ENCODE results near the gene TBC1D9. TPM values are rescaled to one million over a fixed set of nuclear protein-coding genes. Genes with fewer than 3 reads are reported as not detected.

The TBC1D9 gene
- polyA plus RNA-seq, 1 donor = 13.8 TPM

- no peak for DNase-seq (ENCODE audit: low read depth)
These were observed 35.5 kb downstream of the TBC1D9 start for GRCh38 chr4:140720387-140721304.

- no peak for DNase-seq (ENCODE audit: low read depth)
These were observed 36.5 kb downstream of the TBC1D9 start for GRCh38 chr4:140719686-140720085.

- DNase-seq (ENCODE audit: low read depth) = no peak
These were observed 37.2 kb downstream of the TBC1D9 start for GRCh38 chr4:140719022-140719421.

GRCh38 chr4:140718241-140718952 lies 37.8 kb downstream of the TBC1D9 start:
- DNase-seq (ENCODE audit: low read depth) = no peak

GRCh38 chr4:140717313-140717712 lies 38.9 kb downstream of the TBC1D9 start:
- no peak for DNase-seq (ENCODE audit: low read depth)

GRCh38 chr4:140715119-140715518 lies 41.1 kb downstream of the TBC1D9 start:
- DNase-seq (ENCODE audit: low read depth) = no peak

GRCh38 chr4:140711910-140712309 lies 44.3 kb downstream of the TBC1D9 start:
- DNase-seq (ENCODE audit: low read depth) = no peak

GRCh38 chr4:140710908-140711622 lies 45.1 kb downstream of the TBC1D9 start:
- DNase-seq (ENCODE audit: low read depth) = no peak

GRCh38 chr4:140707325-140707724 lies 48.9 kb downstream of the TBC1D9 start:
- no peak for DNase-seq (ENCODE audit: low read depth)

GRCh38 chr4:140706665-140707064 lies 49.5 kb downstream of the TBC1D9 start:
- DNase-seq (ENCODE audit: low read depth) = no peak

GRCh38 chr4:140706276-140706625 lies 49.9 kb downstream of the TBC1D9 start:
- DNase-seq (ENCODE audit: low read depth) = no peak

GRCh38 chr4:140705625-140706275 lies 50.4 kb downstream of the TBC1D9 start:
- no peak for DNase-seq (ENCODE audit: low read depth)

GRCh38 chr4:140704964-140705363 lies 51.2 kb downstream of the TBC1D9 start:
- no peak for DNase-seq (ENCODE audit: low read depth)

- DNase-seq (ENCODE audit: low read depth) = no peak
These were observed 51.7 kb downstream of the TBC1D9 start for GRCh38 chr4:140704392-140704960.

GRCh38 chr4:140703463-140703862 lies 52.7 kb downstream of the TBC1D9 start:
- no peak for DNase-seq (ENCODE audit: low read depth)

- DNase-seq (ENCODE audit: low read depth) = no peak
These were observed 54.0 kb downstream of the TBC1D9 start for GRCh38 chr4:140702096-140702757.

GRCh38 chr4:140701071-140701470 lies 55.1 kb downstream of the TBC1D9 start:
- DNase-seq (ENCODE audit: low read depth) = no peak

- DNase-seq (ENCODE audit: low read depth) = no peak
These were observed 58.2 kb downstream of the TBC1D9 start for GRCh38 chr4:140697709-140698560.

- no peak for DNase-seq (ENCODE audit: low read depth)
These were observed 60.7 kb downstream of the TBC1D9 start for GRCh38 chr4:140695483-140695882.

- no peak for DNase-seq (ENCODE audit: low read depth)
These were observed 62.6 kb downstream of the TBC1D9 start for GRCh38 chr4:140693562-140693961.

Measured in forelimb muscle (tissue), 1 donor.